Superior temporal gyrus (tissue), 1 donor: Measurements from ENCODE around the gene ABCC4.

Source experiments
- DNase-seq: peaks from one replicate; pipeline ENCODE4 v3.0.0-alpha.2; 2016; ENCODE audit errors: extremely low spot score

The ABCC4 gene

DNA sequence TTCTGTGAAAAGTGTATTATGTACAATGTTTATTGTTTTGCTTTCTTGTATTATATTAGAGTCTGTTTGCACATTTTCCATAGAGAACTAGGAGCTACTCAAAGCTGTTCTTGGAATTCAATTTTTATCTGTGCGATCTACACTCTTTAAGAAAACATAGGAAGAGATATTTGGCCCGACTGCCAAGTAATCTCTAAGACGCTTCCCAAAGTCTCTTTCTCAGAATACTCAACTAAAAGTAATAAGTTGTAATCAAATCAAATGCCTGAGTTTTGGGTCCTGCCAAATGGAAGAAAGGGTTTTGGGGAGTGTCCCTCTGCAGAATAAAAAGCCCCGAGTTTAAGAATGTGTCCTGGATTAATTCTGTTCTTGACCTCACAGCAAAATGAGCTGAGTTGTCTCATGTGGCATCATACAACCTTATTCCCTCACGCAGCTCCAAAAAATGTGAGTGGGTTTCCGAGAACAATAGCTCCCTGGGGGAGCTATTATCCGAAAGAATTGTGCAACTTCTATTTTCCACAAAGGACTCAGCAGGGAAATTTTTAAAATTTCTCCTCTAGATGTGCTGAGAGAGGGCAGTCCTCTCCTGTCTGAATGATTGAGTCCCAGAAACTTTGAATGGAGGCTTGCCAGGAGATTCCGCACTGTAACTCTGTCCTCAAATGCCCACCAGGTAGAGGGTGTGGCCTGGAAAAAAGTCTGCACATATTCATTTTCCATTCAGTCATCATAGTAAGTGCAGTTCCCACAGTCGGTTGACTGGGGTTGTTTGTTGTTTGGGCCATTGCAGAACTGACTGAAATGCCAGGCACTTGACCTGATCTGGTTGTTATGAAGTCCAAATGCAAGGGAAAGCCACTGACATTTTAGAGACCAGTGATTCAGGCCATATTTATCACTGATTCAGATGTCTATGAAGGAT is 309.0 kb downstream of the ABCC4 start:
- no peak for DNase-seq

DNA sequence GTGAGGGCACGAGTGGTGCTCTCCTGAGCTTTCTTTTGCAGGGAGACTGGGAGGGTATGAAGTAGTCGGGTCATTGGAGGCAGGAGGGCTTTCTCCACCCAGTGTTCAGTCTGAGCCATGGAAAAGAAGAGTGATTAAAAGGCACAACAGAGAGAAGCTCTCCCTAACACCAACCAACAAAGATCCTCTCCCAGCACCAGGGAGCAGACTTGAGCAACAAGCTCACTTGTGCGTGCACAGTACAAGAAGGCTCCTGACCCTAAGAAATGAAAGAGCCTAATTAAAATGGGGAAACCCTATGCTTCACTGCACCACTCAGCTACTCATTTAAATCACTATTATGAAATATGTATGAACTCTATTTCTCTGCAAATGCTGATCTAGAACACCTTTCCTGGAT is 312.6 kb downstream of the ABCC4 start:
- no peak for DNase-seq

- no peak for DNase-seq
Observed at GRCh38 chr13:94987869-94988268, 313.4 kb downstream of the ABCC4 start.

DNA sequence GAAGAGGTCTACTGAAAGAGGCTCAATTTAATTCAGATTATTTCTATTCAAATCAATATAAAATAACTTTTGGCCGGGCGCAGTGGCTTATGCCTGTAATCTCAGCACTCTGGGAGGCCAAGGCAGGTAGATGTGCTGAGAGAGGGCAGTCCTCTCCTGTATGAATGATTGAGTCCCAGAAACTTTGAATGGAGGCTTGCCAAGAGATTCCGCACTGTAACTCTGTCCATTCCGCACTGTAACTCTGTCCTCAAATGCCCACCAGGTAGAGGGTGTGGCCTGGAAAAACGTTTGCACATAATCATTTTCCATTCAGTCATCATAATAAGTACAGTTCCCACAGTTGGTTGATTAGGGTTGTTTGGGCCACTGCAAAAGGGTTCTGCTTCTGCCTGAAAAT is 314.2 kb downstream of the ABCC4 start:
- DNase-seq: no peak

GRCh38 chr13:94984958-94985357 is 316.3 kb downstream of the ABCC4 start:
- no peak for DNase-seq

DNA sequence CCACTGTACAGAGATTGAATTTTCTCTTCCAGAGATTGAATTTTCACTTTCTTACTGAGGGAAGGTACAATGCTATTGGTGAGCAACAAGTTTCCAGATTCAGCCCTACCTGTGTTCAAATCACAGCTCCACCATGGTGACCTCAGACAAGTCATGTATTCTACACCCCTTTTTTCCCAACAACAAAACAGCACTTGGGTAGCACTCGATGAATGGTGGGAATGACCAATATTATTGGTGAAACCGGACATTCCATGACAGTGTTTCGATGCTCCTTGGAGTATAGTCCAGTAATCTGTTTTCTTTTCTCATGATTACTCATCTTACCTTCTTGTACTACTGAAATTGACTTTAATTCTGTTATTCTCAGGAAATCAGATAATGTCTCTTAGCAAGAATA is 322.7 kb downstream of the ABCC4 start:
- no peak for DNase-seq

- no peak for DNase-seq
Observed at GRCh38 chr13:94974015-94974951, 327.0 kb downstream of the ABCC4 start.

DNA sequence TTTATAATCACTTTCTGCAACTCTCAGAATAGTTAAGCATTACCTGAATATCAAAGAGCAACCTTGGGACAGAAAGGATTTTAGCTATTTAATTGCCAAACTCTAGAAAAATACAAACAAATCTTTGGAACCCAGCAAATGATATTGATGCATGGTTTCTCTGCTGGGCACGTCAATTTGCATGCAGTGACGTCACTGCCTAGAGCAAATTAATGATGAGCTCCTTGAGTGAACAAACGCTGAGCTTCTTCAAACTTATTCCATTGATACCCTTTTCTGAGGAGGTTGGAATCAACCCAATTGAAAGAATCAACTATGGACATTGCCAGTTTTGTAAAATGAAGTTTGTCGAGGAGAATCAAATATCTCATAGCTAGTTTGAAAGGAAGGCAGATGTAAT is 329.0 kb downstream of the ABCC4 start:
- DNase-seq: no peak
